BLaER1 (cell line): ENCODE results near the gene ROR1.

Experiments used
- H3K27ac ChIP-seq: shearing (Covaris generic); formaldehyde crosslinking; 2 replicates; pipeline ENCODE4 v1.8.1; 2022
- H3K27me3 ChIP-seq: shearing (Covaris generic); formaldehyde crosslinking; 2 replicates; pipeline ENCODE4 v1.8.1; 2022
- H3K36me3 ChIP-seq: shearing (Covaris generic); formaldehyde crosslinking; 2 replicates; pipeline ENCODE4 v1.8.1; 2022
- H3K4me1 ChIP-seq: shearing (Covaris generic); formaldehyde crosslinking; 2 replicates; pipeline ENCODE4 v1.8.1; 2022
- H3K4me2 ChIP-seq: shearing (Covaris generic); formaldehyde crosslinking; 2 replicates; pipeline ENCODE4 v1.8.1; 2022
- H3K4me3 ChIP-seq: shearing (Covaris generic); formaldehyde crosslinking; 2 replicates; pipeline ENCODE4 v1.8.1; 2022
- H3K9ac ChIP-seq: shearing (Covaris generic); formaldehyde crosslinking; 2 replicates; pipeline ENCODE4 v1.8.1; 2022
- H3K9me3 ChIP-seq: shearing (Covaris generic); formaldehyde crosslinking; 2 replicates; pipeline ENCODE4 v1.8.1; 2022
- H4K20me1 ChIP-seq: shearing (Covaris generic); formaldehyde crosslinking; 2 replicates; pipeline ENCODE4 v1.8.1; 2022
- Cebpa-rat ChIP-seq: shearing (Covaris generic); IDR thresholded peaks from 2 replicates; pipeline ENCODE4 v1.8.1; 2022

ROR1 gene

DNA sequence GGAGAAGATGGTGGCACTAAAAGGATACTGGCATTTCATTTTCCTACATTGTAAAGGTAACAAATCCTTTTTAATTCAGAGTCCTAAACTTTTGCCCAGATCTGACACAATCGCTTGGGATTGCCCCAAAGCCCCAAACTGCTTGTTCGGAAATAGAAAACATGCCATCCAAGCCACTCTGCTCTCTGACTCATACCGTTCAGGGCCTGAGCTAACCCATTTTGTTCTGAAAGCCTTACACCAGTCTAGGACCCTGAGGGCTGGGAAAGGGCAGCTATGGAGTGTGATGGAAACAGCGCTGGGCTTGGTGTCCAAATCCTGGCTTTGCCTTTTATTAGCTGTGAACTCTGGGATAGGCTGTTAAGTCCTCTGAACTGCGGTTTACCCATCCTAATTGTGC is 270.2 kb downstream of the ROR1 start:
- no peaks in the 10 kb centered on the region for H3K36me3 ChIP-seq
- no peak overlapping the region for H3K4me2 ChIP-seq
- no peak for TF ChIP-seq Cebpa-rat
- no peaks in the 10 kb centered on the region for H3K4me1 ChIP-seq
- no peaks in the 10 kb centered on the region for H4K20me1 ChIP-seq
- H3K27ac ChIP-seq = no peak overlapping the region
- H3K9me3 ChIP-seq = no peaks in the 10 kb centered on the region
- H3K9ac ChIP-seq = no peak overlapping the region
- no peak overlapping the region for H3K4me3 ChIP-seq
- no peaks in the 10 kb centered on the region for H3K27me3 ChIP-seq

DNA sequence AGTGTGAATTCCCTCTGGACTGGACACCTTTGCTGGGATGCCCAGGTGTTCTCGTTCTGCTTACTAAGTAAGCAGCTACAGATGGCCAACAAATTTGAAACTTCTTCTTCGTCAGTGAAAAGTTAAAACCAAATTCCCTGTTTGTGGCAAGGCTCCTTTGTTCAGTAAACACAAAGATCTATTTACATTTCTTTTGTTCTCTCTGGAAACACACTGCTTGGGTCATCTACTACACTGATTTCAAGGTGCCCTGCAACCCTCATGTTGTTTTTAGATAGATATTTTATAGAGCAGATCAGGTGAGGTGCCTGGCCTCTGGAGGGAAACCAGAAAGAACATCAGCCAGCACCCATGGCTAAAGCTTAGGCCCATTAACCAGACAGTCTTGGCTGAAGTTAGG is 272.4 kb downstream of the ROR1 start:
- peaks cover 5% of the 10 kb centered on the region; the same call in 1 of the 2 replicates for H3K36me3 ChIP-seq
- no peak overlapping the region for H3K4me3 ChIP-seq
- no peak overlapping the region for H3K4me2 ChIP-seq
- no peaks in the 10 kb centered on the region for H4K20me1 ChIP-seq
- TF ChIP-seq Cebpa-rat = no peak
- H3K9me3 ChIP-seq = no peaks in the 10 kb centered on the region
- no peaks in the 10 kb centered on the region for H3K27me3 ChIP-seq
- no peak overlapping the region for H3K27ac ChIP-seq
- H3K4me1 ChIP-seq = no peaks in the 10 kb centered on the region
- H3K9ac ChIP-seq = no peak overlapping the region

DNA sequence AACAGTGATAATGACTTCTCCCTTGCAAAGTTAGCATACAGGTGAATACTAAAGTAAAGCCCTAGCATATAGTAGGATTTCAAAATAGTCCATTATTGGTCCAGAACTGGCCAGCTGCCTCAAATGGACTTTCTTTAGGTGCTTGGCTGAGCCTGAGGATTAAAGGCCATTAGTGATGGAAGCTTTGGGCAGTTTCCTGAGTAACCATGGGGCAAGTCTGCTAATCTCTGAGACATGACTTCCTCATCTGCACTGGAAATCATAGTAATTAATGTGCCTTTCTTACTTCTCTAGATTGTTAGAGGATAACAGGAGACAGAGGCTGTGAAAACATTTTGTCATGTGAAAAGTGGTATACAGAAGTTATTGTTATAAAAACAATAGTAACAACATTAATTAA is 273.1 kb downstream of the ROR1 start:
- no peak overlapping the region for H3K27ac ChIP-seq
- H4K20me1 ChIP-seq = no peaks in the 10 kb centered on the region
- no peak overlapping the region for H3K9ac ChIP-seq
- no peaks in the 10 kb centered on the region for H3K4me1 ChIP-seq
- H3K4me2 ChIP-seq = no peak overlapping the region
- no peaks in the 10 kb centered on the region for H3K9me3 ChIP-seq
- H3K27me3 ChIP-seq = no peaks in the 10 kb centered on the region
- TF ChIP-seq Cebpa-rat = no peak
- peaks cover 5% of the 10 kb centered on the region; the same call in 1 of the 2 replicates for H3K36me3 ChIP-seq
- no peak overlapping the region for H3K4me3 ChIP-seq

DNA sequence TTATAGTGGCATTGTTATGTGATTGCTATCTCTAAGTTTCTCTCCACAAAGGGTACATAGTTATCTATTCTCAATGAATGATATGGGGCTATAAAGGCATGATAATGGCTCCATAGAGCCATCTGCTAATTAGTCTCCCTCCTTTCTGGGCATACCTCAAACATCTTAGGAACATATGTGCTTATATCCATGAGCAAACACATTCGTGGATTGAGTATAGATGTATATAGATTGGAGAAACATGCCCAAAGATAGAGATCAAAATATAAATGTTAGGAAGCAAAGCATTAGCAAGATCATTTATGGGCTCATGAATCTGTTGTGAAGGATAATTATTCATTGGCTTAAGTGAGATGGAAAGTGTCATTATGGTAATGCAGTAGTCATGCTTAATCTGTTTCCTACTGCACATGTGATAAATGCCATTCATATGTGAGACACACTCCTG is 273.8 kb downstream of the ROR1 start:
- Histone ChIP-seq H3K4me3 (no peak overlapping the region), H3K36me3 (peaks cover 5% of the 10 kb centered on the region; the same call in 1 of the 2 replicates), H3K9me3 (no peaks in the 10 kb centered on the region), H3K27me3 (no peaks in the 10 kb centered on the region), H3K4me1 (peaks cover under 1% of the 10 kb centered on the region; the same call in 1 of the 2 replicates), H3K27ac (no peak overlapping the region), H3K4me2 (no peak overlapping the region), H3K9ac (no peak overlapping the region), H4K20me1 (no peaks in the 10 kb centered on the region)
- TF ChIP-seq Cebpa-rat = no peak

DNA sequence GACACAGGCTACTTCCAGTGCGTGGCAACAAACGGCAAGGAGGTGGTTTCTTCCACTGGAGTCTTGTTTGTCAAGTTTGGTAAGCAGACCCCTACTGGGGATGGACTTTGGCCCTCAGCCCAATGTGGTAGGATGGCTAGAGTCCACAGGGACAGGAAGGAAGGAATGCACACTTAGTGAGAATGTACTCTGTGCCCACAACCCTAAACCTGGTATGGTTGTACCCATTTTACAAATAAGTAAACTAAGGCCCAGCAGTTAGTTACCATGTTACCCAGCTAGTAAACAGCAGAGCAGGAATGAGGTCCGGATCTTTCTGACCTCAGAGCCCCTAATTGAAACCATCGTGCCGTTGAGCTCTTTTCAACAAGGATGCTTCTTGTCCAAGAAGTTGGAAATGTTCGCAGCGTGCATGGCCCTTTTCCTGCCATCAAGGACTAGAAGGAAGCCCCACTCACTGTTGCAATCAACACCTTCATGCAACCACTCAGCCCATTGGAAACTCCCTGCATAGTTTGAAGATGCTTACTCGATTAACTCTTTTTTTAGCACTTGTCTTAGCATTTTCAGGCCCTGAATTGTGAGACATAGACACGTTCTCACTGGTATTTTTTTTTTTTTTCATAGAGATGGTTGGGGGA is 276.2 kb downstream of the ROR1 start:
- Histone ChIP-seq H3K9ac (no peak overlapping the region), H3K4me2 (no peak overlapping the region), H3K27me3 (no peaks in the 10 kb centered on the region), H3K4me3 (no peak overlapping the region), H3K4me1 (peaks cover 10% of the 10 kb centered on the region), H3K36me3 (peaks cover 5% of the 10 kb centered on the region; the same call in 1 of the 2 replicates), H3K27ac (no peak overlapping the region), H3K9me3 (no peaks in the 10 kb centered on the region), H4K20me1 (no peaks in the 10 kb centered on the region)
- TF ChIP-seq Cebpa-rat = no peak

DNA sequence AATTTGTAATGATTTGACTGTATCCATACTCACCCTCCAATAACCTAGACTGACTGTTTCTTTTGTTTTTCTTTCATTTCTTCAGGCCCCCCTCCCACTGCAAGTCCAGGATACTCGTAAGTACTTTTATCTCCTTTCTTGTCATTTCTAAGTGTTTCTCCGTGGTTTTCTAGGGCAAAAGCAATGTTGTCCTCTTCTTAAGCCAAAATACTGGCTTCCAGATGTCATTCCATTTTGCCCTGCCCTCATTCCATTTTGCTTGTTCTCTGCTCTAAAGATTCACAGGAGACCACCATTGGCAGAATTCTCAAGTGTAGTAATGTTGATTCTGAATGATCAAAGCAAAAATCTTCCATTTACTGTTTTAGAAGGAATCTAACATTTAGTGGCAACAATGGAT is 276.8 kb downstream of the ROR1 start:
- H3K36me3 ChIP-seq = peaks cover 5% of the 10 kb centered on the region; the same call in 1 of the 2 replicates
- no peak overlapping the region for H3K27ac ChIP-seq
- H3K27me3 ChIP-seq = no peaks in the 10 kb centered on the region
- H3K9ac ChIP-seq = no peak overlapping the region
- no peak for TF ChIP-seq Cebpa-rat
- H3K4me1 ChIP-seq = peaks cover 10% of the 10 kb centered on the region
- H3K4me3 ChIP-seq = no peak overlapping the region
- no peaks in the 10 kb centered on the region for H4K20me1 ChIP-seq
- no peaks in the 10 kb centered on the region for H3K9me3 ChIP-seq
- no peak overlapping the region for H3K4me2 ChIP-seq

DNA sequence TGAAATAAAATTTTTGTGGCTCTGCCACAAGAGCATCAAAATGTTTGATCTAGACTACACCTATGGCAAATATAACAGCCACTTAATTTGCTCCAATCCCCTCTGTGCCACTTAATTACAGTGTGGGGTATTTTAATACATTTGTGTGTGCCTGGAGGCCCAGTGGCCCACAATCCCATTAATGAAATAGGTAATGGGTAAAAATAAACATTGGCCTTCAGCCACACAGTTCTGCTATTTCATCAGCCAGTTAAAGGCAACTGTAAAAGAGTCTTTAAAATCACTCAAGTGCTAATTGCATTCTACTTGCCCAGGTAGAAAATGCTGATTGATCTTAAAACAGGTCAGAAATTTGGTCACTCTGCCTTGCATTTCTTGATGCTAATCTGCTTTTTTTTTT is 278.0 kb downstream of the ROR1 start:
- Histone ChIP-seq H3K27ac (no peak overlapping the region), H3K27me3 (no peaks in the 10 kb centered on the region), H3K9me3 (no peaks in the 10 kb centered on the region), H3K36me3 (peaks cover 5% of the 10 kb centered on the region; the same call in 1 of the 2 replicates), H3K9ac (no peak overlapping the region), H3K4me3 (no peak overlapping the region), H4K20me1 (no peaks in the 10 kb centered on the region), H3K4me1 (peaks cover 10% of the 10 kb centered on the region), H3K4me2 (no peak overlapping the region)
- no peak for TF ChIP-seq Cebpa-rat

DNA sequence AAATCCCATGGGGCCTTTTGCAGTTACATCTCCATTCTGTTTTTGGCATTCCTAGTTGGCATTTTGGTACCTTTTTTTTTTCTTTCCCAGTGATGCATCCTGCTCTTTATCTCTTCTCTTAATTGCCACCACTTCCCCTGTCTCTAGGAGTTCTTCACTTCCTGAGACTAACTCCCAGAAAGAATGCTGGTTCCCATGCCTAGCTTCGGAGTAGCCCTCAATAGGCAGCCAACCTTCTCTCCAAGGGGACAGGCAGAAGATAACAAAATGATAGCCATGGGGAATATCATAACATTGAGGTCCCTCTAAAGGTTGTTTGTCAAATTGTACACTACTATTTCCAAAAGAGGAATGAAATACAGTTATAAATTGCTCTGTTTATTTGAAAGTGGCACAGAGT is 279.0 kb downstream of the ROR1 start:
- Histone ChIP-seq H3K27ac (no peak overlapping the region), H4K20me1 (no peaks in the 10 kb centered on the region), H3K4me3 (no peak overlapping the region), H3K9ac (no peak overlapping the region), H3K27me3 (no peaks in the 10 kb centered on the region), H3K36me3 (peaks cover 5% of the 10 kb centered on the region; the same call in 1 of the 2 replicates), H3K4me1 (peaks cover 10% of the 10 kb centered on the region), H3K4me2 (0 out of 2 replicates have a peak overlapping the region, but pooled peaks have one; percentile 21), H3K9me3 (no peaks in the 10 kb centered on the region)
- TF ChIP-seq Cebpa-rat = no peak

DNA sequence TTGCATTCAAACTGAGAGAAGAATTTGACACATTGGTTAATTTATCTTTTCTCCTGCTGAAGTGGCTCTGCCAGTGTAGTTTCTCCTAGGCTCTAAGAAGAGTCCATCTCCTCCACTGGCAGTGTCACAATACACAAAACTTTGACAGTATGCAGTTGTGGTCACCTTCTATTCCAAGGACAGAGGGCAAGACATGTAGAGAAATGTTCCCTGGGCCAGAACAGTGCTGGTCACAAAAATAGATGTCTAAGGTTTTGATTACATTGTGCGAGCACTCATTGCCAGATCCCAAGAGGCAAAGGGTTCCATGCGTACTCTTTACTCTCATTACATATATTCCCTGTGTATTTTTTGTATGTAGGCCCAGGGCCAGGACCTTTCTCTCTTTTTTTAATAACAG is 281.5 kb downstream of the ROR1 start:
- no peaks in the 10 kb centered on the region for H3K27me3 ChIP-seq
- no peak overlapping the region for H3K27ac ChIP-seq
- peaks cover 10% of the 10 kb centered on the region for H3K4me1 ChIP-seq
- H3K4me2 ChIP-seq = no peak overlapping the region
- H3K4me3 ChIP-seq = no peak overlapping the region
- no peak for TF ChIP-seq Cebpa-rat
- no peaks in the 10 kb centered on the region for H3K36me3 ChIP-seq
- H3K9ac ChIP-seq = no peak overlapping the region
- H3K9me3 ChIP-seq = peaks cover 10% of the 10 kb centered on the region; the same call in 1 of the 2 replicates
- H4K20me1 ChIP-seq = no peaks in the 10 kb centered on the region

DNA sequence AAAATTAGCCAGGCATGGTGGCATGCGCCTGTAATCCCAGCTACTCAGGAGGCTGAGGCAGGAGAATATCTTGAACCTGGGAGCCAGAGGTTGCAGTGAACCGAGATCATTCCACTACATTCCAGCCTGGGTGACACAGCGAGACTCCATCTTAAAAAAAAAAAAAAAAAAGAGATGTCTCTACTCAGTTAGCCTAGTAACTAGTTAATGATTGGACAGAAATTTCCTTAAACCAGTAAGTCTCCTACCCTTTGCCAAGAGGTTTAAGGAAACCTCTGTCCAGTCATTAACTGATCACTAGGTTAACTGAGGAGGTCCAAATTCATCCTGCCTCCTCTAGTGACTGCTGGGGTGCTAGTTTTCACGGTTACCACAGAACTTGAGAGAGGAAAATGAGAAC is 285.7 kb downstream of the ROR1 start:
- H3K9ac ChIP-seq = no peak overlapping the region
- H3K27me3 ChIP-seq = no peaks in the 10 kb centered on the region
- TF ChIP-seq Cebpa-rat = no peak
- H3K27ac ChIP-seq = no peak overlapping the region
- H3K4me1 ChIP-seq = no peaks in the 10 kb centered on the region
- H3K9me3 ChIP-seq = peaks cover 10% of the 10 kb centered on the region; the same call in 1 of the 2 replicates
- H4K20me1 ChIP-seq = no peaks in the 10 kb centered on the region
- no peaks in the 10 kb centered on the region for H3K36me3 ChIP-seq
- no peak overlapping the region for H3K4me2 ChIP-seq
- no peak overlapping the region for H3K4me3 ChIP-seq
